ENCODE data around the gene TAS1R3. TPM values are rescaled to one million over a fixed set of nuclear protein-coding genes. Genes with fewer than 3 reads are reported as not detected.

Gene TAS1R3
- polyA plus RNA-seq, 12 donors = 1.0 to 4.6 (median 2.1) TPM; not detected in 2

GRCh38 chr1:1338278-1338677, 7.2 kb downstream of the TAS1R3 start:
- DNase-seq = no peak

- DNase-seq = no peak
Observed at GRCh38 chr1:1340185-1340584, 9.1 kb downstream of the TAS1R3 start.

- DNase-seq = no peak
Observed at GRCh38 chr1:1340791-1341548, 9.9 kb downstream of the TAS1R3 start.

- DNase-seq = no peak
Observed at GRCh38 chr1:1341549-1342021, 10.5 kb downstream of the TAS1R3 start.

GRCh38 chr1:1342061-1342562, 11.0 kb downstream of the TAS1R3 start:
- DNase-seq = no peak

GRCh38 chr1:1342584-1343115, 11.6 kb downstream of the TAS1R3 start:
- no peak for DNase-seq

- no peak for DNase-seq
Observed at GRCh38 chr1:1343811-1344421, 12.8 kb downstream of the TAS1R3 start.

- no peak for DNase-seq
Observed at GRCh38 chr1:1344655-1345361, 13.7 kb downstream of the TAS1R3 start.

GRCh38 chr1:1345384-1345783, 14.3 kb downstream of the TAS1R3 start:
- DNase-seq = no peak

GRCh38 chr1:1345860-1346500, 14.9 kb downstream of the TAS1R3 start:
- DNase-seq = no peak

GRCh38 chr1:1346501-1346890, 15.4 kb downstream of the TAS1R3 start:
- no peak for DNase-seq

- DNase-seq = no peak
Observed at GRCh38 chr1:1347026-1347595, 16.0 kb downstream of the TAS1R3 start.

GRCh38 chr1:1347663-1348419, 16.8 kb downstream of the TAS1R3 start:
- DNase-seq = no peak

GRCh38 chr1:1348420-1349255, 17.6 kb downstream of the TAS1R3 start:
- no peak for DNase-seq

GRCh38 chr1:1349256-1350012, 18.4 kb downstream of the TAS1R3 start, which contains the start of gene DVL1:
Gene DVL1, minus strand, starts transcription at chr1:1349418. Its CDS starts 353 bp downstream, at chr1:1349065.
- DNase-seq = peak; percentile 61

GRCh38 chr1:1351511-1352427, 20.7 kb downstream of the TAS1R3 start:
- DNase-seq = peak; percentile 69

- DNase-seq = no peak
Observed at GRCh38 chr1:1352786-1353388, 21.8 kb downstream of the TAS1R3 start.
